Erythroblast (primary cell): ENCODE measurements around the gene MSI2.

Source experiments
- GATA1 ChIP-seq: IDR thresholded peaks from 2 replicates; pipeline ENCODE4 v1.6.1; 2011; ENCODE audit warnings: low read depth, mild to moderate bottlenecking, control low read depth, low read length, moderate library complexity
- POLR2A ChIP-seq: IDR thresholded peaks from 2 replicates; pipeline ENCODE4 v1.6.1; 2011; ENCODE audit warnings: mild to moderate bottlenecking, low read length

DNA sequence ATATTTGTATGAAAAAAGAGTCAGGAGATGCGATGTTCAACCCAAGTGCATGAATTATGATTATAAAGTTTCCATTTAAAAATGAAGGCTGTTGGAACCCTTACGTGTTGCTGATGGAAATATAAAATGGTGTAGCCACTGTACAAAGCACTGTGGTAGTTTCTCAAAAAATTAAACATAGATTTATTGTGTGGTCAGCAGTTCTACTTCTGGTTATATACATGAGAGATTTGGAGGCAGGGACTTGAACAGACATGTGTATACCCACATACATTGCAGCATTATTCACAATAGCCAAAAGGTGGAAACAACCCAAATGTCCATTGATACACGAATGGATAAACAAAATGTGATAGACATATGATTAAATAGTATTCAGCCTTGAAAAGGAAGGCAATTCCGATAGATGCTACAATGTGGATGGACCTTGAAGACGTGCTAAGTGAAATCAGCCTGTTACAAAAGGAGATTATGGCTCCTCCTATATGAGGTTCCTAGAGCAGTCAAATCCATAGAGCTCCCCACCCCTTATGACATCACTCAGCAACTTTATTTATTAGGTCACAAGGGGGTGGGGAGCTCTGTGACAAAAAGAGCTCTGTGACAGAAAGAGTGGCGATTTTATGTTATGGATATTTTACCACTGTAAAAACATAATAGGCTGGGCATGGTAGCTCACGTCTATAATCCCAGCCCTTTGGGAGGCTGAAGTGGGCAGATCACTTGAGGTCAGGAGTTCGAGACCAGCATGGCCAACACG lies 106.7 kb downstream of the MSI2 start:
- TF ChIP-seq POLR2A (no peak), GATA1 (no peak)
